PC-3 (cell line): ENCODE data around the gene IFFO2.

Experiments used
- CTCF ChIP-seq: fragments of 300-600 bp; sonication (generic); conservative IDR thresholded peaks from 2 replicates; pipeline ENCODE4 v1.5.1; 2017; ENCODE audit warnings: antibody characterized with exemption, low read depth, mild to moderate bottlenecking, low read length
- EZH2 ChIP-seq: fragments of 300-600 bp; sonication (generic); IDR thresholded peaks from one replicate; pipeline ENCODE4 v1.6.1; 2017; ENCODE audit warnings: antibody characterized with exemption, mild to moderate bottlenecking, low read length; ENCODE audit not compliant: unreplicated experiment

GRCh38 chr1:18871401-18872070 is 84.9 kb downstream of the IFFO2 start:
- no peak for TF ChIP-seq CTCF
- TF ChIP-seq EZH2 = no peak
